ENCODE results near the gene DUSP6. TPM values are rescaled to one million over a fixed set of nuclear protein-coding genes. Genes with fewer than 3 reads are reported as not detected.

DUSP6 gene
- total and polyA plus RNA-seq, 2 of the 8 experiments (the other 6 are each of a cell fraction or from before 2014, with no cell fraction given): 99.3 to 179 TPM

DNA sequence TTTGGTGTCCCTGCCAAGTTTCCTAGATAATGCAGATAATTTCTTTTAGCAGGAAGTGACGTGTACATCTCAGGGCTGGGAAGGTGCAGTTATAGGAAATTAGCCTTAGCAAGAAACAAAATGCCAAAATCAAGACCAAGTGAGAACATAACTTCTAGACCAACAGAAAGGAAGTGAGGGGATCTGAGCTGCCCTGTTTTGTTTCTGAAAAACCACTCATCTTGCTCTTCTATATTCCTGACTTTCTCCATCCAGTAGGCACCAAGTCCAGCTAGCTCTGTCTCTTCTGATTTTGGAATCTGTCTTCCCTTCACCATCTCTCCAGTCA, 23.9 kb upstream of the DUSP6 start (continued):
- TF ChIP-seq, protein P1, sequence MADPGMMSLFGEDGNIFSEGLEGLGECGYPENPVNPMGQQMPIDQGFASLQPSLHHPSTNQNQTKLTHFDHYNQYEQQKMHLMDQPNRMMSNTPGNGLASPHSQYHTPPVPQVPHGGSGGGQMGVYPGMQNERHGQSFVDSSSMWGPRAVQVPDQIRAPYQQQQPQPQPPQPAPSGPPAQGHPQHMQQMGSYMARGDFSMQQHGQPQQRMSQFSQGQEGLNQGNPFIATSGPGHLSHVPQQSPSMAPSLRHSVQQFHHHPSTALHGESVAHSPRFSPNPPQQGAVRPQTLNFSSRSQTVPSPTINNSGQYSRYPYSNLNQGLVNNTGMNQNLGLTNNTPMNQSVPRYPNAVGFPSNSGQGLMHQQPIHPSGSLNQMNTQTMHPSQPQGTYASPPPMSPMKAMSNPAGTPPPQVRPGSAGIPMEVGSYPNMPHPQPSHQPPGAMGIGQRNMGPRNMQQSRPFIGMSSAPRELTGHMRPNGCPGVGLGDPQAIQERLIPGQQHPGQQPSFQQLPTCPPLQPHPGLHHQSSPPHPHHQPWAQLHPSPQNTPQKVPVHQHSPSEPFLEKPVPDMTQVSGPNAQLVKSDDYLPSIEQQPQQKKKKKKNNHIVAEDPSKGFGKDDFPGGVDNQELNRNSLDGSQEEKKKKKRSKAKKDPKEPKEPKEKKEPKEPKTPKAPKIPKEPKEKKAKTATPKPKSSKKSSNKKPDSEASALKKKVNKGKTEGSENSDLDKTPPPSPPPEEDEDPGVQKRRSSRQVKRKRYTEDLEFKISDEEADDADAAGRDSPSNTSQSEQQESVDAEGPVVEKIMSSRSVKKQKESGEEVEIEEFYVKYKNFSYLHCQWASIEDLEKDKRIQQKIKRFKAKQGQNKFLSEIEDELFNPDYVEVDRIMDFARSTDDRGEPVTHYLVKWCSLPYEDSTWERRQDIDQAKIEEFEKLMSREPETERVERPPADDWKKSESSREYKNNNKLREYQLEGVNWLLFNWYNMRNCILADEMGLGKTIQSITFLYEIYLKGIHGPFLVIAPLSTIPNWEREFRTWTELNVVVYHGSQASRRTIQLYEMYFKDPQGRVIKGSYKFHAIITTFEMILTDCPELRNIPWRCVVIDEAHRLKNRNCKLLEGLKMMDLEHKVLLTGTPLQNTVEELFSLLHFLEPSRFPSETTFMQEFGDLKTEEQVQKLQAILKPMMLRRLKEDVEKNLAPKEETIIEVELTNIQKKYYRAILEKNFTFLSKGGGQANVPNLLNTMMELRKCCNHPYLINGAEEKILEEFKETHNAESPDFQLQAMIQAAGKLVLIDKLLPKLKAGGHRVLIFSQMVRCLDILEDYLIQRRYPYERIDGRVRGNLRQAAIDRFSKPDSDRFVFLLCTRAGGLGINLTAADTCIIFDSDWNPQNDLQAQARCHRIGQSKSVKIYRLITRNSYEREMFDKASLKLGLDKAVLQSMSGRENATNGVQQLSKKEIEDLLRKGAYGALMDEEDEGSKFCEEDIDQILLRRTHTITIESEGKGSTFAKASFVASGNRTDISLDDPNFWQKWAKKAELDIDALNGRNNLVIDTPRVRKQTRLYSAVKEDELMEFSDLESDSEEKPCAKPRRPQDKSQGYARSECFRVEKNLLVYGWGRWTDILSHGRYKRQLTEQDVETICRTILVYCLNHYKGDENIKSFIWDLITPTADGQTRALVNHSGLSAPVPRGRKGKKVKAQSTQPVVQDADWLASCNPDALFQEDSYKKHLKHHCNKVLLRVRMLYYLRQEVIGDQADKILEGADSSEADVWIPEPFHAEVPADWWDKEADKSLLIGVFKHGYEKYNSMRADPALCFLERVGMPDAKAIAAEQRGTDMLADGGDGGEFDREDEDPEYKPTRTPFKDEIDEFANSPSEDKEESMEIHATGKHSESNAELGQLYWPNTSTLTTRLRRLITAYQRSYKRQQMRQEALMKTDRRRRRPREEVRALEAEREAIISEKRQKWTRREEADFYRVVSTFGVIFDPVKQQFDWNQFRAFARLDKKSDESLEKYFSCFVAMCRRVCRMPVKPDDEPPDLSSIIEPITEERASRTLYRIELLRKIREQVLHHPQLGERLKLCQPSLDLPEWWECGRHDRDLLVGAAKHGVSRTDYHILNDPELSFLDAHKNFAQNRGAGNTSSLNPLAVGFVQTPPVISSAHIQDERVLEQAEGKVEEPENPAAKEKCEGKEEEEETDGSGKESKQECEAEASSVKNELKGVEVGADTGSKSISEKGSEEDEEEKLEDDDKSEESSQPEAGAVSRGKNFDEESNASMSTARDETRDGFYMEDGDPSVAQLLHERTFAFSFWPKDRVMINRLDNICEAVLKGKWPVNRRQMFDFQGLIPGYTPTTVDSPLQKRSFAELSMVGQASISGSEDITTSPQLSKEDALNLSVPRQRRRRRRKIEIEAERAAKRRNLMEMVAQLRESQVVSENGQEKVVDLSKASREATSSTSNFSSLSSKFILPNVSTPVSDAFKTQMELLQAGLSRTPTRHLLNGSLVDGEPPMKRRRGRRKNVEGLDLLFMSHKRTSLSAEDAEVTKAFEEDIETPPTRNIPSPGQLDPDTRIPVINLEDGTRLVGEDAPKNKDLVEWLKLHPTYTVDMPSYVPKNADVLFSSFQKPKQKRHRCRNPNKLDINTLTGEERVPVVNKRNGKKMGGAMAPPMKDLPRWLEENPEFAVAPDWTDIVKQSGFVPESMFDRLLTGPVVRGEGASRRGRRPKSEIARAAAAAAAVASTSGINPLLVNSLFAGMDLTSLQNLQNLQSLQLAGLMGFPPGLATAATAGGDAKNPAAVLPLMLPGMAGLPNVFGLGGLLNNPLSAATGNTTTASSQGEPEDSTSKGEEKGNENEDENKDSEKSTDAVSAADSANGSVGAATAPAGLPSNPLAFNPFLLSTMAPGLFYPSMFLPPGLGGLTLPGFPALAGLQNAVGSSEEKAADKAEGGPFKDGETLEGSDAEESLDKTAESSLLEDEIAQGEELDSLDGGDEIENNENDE (IDR thresholded peaks at IDR 0.05; ENCODE audit: insufficient replicate concordance, low read length): no peak
- TF ChIP-seq TAF1 (IDR thresholded peaks at IDR 0.05; ENCODE audit: low read depth, low read length): no peak
- TF ChIP-seq, protein P2, sequence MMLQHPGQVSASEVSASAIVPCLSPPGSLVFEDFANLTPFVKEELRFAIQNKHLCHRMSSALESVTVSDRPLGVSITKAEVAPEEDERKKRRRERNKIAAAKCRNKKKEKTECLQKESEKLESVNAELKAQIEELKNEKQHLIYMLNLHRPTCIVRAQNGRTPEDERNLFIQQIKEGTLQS (IDR thresholded peaks at IDR 0.05; ENCODE audit: insufficient read depth, low read depth, low read length): no peak
